D341Med (cell line): Measurements from ENCODE around the gene CDC14C.

Experiments
- DNase-seq: peaks from one replicate; pipeline ENCODE4 v3.0.0; 2012; ENCODE audit warnings: low spot score

Gene CDC14C

GRCh38 chr7:48976253-48976652 is 51.9 kb downstream of the CDC14C start:
- no peak for DNase-seq

- no peak for DNase-seq
Observed at GRCh38 chr7:48976850-48977249, 52.5 kb downstream of the CDC14C start.
